GM23338 (cell line): Measurements from ENCODE around the gene UBE2S.

ENCODE experiments used
- EZH2phosphoT487 ChIP-seq: fragments of 200-600 bp; sonication (generic); IDR thresholded peaks from one replicate; pipeline ENCODE4 v1.8.1; 2018; ENCODE audit warnings: antibody characterized with exemption; ENCODE audit not compliant: unreplicated experiment
- NANOG ChIP-seq: IDR thresholded peaks from 2 replicates; pipeline ENCODE4 v1.6.1; 2016; ENCODE audit warnings: antibody characterized with exemption, borderline replicate concordance
- POLR2AphosphoS5 ChIP-seq: IDR thresholded peaks from 2 replicates; pipeline ENCODE4 v1.6.1; 2016; ENCODE audit warnings: antibody characterized with exemption, low read depth
- TF ChIP-seq, protein P1 (sequence below), 2 experiments: fragments of 200-600 bp in 1 of 2; sonication (generic) in 1 of 2; conservative IDR thresholded peaks; 2 replicates each; pipeline versions ENCODE4 v1.5.1 to v1.6.1; 2016 to 2017; ENCODE audit warnings: antibody characterized with exemption in 2 of 2, low read depth in 2 of 2, mild to moderate bottlenecking in 2 of 2, moderate library complexity in 1 of 2
- TF ChIP-seq, protein P2 (sequence below): IDR thresholded peaks from one replicate; pipeline ENCODE4 v1.6.1; 2018; ENCODE audit warnings: antibody characterized with exemption; ENCODE audit not compliant: unreplicated experiment

DNA sequence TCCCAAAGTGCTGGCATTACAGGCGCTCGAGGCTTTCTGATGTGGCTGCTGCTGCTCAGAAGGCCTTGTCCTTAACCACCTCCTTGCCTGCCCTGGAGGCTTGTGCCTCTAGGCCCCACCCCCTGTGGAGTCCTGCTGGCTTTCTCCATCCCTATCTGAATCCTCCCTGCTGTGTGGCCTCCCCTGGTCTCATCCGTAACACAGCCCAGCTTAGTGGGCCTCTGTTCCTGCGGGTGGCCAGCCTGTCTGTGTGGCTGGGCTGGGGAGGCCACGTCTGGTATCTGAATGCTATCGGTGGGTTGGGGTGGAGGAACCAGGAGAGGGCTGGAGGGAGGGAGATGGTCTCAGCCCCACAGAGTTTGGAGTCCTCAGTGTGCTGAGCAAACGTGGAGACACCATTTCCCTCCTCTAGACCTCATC, 17.1 kb downstream of the UBE2S start:
- TF ChIP-seq, protein P1, sequence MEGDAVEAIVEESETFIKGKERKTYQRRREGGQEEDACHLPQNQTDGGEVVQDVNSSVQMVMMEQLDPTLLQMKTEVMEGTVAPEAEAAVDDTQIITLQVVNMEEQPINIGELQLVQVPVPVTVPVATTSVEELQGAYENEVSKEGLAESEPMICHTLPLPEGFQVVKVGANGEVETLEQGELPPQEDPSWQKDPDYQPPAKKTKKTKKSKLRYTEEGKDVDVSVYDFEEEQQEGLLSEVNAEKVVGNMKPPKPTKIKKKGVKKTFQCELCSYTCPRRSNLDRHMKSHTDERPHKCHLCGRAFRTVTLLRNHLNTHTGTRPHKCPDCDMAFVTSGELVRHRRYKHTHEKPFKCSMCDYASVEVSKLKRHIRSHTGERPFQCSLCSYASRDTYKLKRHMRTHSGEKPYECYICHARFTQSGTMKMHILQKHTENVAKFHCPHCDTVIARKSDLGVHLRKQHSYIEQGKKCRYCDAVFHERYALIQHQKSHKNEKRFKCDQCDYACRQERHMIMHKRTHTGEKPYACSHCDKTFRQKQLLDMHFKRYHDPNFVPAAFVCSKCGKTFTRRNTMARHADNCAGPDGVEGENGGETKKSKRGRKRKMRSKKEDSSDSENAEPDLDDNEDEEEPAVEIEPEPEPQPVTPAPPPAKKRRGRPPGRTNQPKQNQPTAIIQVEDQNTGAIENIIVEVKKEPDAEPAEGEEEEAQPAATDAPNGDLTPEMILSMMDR (conservative IDR thresholded peaks at IDR 0.05; ENCODE audit: low read depth in 2 of 2), result no peak
- TF ChIP-seq, protein P2, sequence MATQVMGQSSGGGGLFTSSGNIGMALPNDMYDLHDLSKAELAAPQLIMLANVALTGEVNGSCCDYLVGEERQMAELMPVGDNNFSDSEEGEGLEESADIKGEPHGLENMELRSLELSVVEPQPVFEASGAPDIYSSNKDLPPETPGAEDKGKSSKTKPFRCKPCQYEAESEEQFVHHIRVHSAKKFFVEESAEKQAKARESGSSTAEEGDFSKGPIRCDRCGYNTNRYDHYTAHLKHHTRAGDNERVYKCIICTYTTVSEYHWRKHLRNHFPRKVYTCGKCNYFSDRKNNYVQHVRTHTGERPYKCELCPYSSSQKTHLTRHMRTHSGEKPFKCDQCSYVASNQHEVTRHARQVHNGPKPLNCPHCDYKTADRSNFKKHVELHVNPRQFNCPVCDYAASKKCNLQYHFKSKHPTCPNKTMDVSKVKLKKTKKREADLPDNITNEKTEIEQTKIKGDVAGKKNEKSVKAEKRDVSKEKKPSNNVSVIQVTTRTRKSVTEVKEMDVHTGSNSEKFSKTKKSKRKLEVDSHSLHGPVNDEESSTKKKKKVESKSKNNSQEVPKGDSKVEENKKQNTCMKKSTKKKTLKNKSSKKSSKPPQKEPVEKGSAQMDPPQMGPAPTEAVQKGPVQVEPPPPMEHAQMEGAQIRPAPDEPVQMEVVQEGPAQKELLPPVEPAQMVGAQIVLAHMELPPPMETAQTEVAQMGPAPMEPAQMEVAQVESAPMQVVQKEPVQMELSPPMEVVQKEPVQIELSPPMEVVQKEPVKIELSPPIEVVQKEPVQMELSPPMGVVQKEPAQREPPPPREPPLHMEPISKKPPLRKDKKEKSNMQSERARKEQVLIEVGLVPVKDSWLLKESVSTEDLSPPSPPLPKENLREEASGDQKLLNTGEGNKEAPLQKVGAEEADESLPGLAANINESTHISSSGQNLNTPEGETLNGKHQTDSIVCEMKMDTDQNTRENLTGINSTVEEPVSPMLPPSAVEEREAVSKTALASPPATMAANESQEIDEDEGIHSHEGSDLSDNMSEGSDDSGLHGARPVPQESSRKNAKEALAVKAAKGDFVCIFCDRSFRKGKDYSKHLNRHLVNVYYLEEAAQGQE, result no peak
- TF ChIP-seq POLR2AphosphoS5, result no peak; the same call in 1 of the 2 replicates
- TF ChIP-seq EZH2phosphoT487, result no peak
- TF ChIP-seq NANOG, result no peak
